ENCODE measurements around the gene FAM200C.

- TF ChIP-seq SIN3A (IDR thresholded peaks at IDR 0.05; ENCODE audit: borderline replicate concordance, insufficient read depth, low read length) (no peak), POLR2AphosphoS5 (IDR thresholded peaks at IDR 0.05; ENCODE audit: low read depth, low read length) (no peak), REST (IDR thresholded peaks at IDR 0.05; ENCODE audit: insufficient read depth in 1 of 2, low read depth in 2 of 2, low read length in 2 of 2) (no peak)
Measured at GRCh38 chr5:160419458-160420330, 19.8 kb upstream of the FAM200C start.

Measured in PFSK-1 (cell line).